HG03469 (cell line): Measurements from ENCODE around the gene ST3GAL3.

Experiments
- ATAC-seq: cut with Tn5 transposase; IDR thresholded peaks from one replicate; pipeline ENCODE4 v1.9.1; 2021; ENCODE audit warnings: mild to moderate bottlenecking, moderate library complexity, moderate number of reproducible peaks; ENCODE audit not compliant: unreplicated experiment

ST3GAL3 gene

DNA sequence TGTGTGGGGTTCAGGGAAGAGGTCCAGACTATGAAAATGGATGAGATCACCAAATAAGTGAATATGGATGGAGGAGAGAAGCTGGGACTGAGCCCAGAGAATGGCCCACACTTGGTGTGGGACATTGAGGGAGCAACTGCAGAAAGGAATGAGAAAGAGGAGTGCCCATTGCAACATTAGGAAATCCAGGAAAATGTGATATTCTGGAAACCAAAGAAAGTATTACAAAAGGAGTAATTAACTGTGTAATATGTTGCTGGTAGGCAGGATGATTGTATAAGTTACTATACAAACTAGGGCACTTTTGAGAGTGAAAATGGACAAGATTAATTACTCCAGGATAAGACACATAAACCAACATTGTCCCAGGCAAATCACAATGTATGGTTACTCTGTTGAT is 166.5 kb downstream of the ST3GAL3 start:
- ATAC-seq, result no peak

GRCh38 chr1:43874716-43875115 is 167.4 kb downstream of the ST3GAL3 start:
- no peak for ATAC-seq

- ATAC-seq, result no peak
Observed at GRCh38 chr1:43875331-43875730, 168.0 kb downstream of the ST3GAL3 start.

- ATAC-seq, result no peak
Observed at GRCh38 chr1:43877101-43877500, 169.8 kb downstream of the ST3GAL3 start.

DNA sequence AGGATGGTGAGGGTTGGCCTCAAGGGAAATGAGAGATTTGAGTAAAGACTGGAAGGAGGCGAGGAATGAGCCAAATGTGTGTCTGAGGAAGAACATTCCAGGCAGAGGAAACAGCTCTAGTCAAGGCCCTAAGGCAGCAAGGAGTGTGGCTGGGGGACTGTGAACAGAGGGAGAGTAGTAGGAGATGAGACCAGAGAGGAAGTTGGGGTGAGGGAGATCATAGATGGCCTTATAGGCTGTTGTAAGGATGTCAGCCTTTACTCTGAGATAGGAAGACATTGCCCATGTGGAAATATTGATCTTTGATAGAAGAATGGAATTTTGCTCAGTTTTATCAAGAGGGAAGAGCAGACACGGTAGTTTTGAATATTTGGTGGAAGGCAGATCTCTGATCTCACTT is 171.1 kb downstream of the ST3GAL3 start:
- no peak for ATAC-seq

- ATAC-seq, result no peak
Observed at GRCh38 chr1:43878854-43879253, 171.5 kb downstream of the ST3GAL3 start.

DNA sequence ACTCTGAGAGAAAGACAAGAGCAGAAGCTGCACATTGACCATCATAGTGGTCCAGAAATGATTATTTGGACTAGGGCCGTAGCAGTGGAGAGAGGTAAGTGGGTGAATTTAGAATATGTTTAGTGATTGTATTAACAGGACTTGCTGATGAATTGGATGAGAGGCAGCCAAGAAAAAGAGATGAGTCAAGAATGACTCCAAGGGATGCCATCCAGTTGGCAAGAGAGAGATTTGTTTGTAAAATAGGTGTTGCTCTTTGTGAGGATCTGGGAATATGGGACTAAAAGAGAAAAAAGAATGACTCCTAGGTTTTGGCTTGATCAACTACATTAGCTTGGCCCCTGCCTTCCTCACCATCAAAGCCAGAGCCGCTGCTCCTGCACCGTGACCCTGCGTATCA is 172.1 kb downstream of the ST3GAL3 start:
- ATAC-seq, result no peak

DNA sequence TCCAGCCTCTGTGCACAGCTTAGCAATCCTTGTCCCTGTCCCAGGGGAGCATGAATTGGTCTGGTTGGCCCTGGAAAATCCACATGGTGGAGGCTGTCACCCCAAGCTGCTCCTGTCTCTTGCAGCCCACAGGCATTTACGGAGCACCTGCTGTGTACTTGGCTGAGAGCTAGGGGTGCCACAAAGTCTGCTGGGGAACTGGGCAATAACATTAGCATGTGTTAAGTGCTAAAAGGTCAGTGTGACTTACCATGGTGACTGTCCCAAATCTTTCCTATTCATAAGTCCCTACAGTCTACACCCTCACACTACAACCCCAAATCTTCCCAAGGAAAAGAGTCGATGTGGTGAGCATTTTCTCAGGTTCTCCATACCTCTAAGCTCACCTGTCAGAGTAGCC is 172.7 kb downstream of the ST3GAL3 start:
- no peak for ATAC-seq

- ATAC-seq, result no peak
Observed at GRCh38 chr1:43880604-43881003, 173.3 kb downstream of the ST3GAL3 start.

DNA sequence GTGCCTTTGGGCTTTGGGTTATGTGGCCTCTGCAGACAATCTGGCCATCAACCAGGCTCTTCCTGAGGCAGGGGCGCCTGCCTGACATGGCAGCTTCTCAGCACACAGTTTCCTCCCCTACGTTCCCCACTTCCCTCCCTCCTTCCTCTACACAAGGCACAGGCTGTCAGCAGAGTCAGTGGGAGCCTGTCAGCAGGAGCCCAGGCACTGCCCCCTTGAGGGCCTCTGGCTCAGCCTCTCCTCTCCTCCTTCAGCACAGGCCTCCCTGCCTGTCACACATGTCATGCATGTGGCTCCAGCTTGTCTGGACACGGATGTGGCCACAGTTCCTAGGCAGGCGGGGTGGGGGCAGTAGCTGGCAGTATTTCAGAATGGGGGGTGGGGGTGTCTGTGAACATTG is 174.1 kb downstream of the ST3GAL3 start:
- no peak for ATAC-seq

GRCh38 chr1:43882763-43883162 is 175.4 kb downstream of the ST3GAL3 start:
- ATAC-seq, result no peak

DNA sequence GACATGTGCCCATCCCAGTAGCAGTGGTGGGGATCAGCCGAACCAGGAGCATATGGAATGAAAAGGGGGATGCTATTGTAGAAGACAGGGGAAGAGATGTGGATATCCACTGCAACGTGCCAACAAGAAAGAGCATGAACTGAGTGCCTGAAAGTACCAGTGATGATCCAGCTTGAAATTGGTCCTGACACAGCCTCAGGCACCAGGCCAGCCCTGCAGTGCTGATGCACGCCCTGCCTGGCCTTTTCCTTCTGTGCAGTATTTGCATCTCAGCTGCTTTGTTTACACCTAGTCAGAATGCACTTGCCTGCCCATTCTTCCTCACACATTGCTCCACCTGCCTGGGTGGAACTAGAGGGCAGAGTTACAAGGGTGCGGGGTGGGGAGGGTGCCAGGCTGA is 176.0 kb downstream of the ST3GAL3 start:
- no peak for ATAC-seq

GRCh38 chr1:43885279-43885801 is 178.0 kb downstream of the ST3GAL3 start:
- no peak for ATAC-seq

- no peak for ATAC-seq
Observed at GRCh38 chr1:43887748-43888147, 180.4 kb downstream of the ST3GAL3 start.

GRCh38 chr1:43890815-43891214 is 183.5 kb downstream of the ST3GAL3 start:
- ATAC-seq, result no peak

DNA sequence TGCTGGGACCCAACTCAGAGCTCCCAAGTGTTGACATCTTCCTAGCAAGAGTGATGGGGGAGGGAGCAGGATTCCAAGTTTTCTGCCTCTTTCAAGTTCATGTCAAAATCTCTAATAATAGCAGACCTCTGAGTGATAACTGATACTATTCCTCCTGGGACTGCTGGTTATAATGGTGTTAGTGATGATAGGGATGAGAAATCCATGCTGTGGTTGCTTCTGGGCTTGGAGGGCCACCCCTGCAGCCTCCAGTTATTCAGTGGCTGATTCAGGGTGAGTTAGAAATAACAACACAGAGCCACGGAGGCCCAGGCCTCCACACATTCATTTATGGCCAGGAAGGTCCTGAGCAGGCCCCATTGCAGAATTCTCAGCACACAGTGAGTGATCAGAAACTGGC is 185.7 kb downstream of the ST3GAL3 start:
- ATAC-seq, result no peak

- no peak for ATAC-seq
Observed at GRCh38 chr1:43898981-43899380, 191.6 kb downstream of the ST3GAL3 start.

GRCh38 chr1:43900386-43900785 is 193.1 kb downstream of the ST3GAL3 start:
- ATAC-seq, result no peak

GRCh38 chr1:43901196-43901961 is 194.0 kb downstream of the ST3GAL3 start:
- no peak for ATAC-seq

DNA sequence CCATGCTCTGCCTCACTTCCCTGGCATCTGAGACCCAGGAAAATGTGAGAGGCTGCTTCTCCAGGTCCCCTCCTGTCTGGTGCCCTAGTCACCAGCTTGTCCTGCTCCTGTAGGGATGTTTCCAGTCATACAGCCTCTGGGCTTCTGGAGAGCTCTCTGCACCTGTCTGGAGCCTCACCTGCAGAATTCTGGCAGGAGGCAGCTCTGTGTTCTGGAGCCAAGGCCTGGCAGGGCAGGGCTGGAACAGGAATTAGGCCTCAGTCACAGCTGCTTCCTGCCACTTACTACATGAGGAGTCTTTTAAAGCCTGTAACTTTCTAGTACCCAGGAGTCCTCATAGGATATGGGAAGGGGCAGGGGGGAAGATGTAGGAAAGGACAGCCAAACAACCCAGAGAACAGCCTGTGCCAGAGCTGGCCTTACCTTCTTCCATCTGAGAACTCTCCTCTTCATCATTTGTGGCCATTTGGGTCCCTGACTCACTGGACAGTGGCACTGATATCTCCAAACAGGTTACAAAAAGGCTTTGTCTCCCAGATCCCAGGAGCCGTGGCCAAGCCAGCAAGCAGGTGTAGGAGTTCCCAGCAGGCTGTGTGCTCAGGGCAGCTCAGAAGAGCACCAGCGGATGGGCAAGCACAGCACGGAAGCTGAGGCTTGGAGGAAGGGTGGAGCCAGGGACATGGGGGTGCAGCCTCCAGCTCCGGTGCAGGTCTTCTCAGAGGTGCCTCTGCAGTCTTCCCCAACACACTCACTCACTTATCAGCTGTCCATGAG is 194.9 kb downstream of the ST3GAL3 start:
- no peak for ATAC-seq

DNA sequence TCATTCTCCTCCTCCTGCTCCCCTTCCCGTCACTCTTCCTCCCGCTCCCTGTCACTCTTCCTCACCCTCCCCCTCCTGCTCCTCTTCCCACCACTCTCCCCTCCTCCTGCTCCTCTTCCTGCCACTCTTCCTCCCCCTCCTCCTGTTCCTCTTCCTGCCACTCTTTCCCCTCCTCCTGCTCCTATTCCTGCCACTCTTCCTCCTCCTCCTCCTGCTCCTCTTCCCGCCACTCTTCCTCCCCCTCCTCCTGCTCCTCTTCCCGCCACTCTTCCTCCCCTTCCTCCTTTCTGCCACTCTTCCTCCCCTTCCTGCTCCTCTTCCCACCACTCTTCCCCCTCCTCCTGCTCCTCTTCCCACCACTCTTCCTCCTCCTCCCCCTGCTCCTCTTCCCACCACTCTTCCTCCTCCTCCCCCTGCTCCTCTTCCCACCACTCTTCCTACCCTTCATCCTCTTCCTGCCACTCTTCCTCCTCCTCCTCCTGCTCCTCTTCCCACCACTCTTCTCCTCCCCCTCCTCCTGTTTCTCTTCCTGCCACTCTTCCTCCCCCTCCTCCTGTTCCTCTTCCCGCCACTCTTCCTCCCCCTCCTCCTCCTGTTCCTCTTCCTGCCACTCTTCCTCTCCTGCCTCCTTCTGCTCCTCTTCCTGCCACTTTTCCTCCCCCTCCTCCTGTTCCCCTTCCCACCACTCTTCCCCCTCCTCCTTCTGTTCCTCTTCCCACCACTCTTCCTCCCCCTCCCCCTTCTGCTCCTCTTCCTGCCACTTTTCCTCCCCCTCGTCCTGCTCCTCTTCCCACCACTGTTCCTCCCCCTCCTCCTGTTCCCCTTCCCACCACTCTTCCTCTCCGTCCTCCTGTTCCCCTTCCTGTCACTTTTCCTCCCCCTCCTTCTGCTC is 197.6 kb downstream of the ST3GAL3 start:
- ATAC-seq, result no peak
